Right cardiac atrium (tissue), 5 donors: ENCODE results near the gene TSACC. TPM values are rescaled to one million over a fixed set of nuclear protein-coding genes. Genes with fewer than 3 reads are reported as not detected.
A peak's percentile ranks its signal among the peaks of the same experiment; 100 is the strongest.

Experiments used
- ATAC-seq, 2 donors: fragments of 200-7000 bp; cut with Tn5 transposase; one replicate each; pipeline versions ENCODE4 v1.8.0 to v1.9.1; 2020; ENCODE audit warnings: moderate library complexity in 2 of 2, mild to moderate bottlenecking in 1 of 2
- DNase-seq, 3 donors: peaks; one replicate each; pipeline ENCODE4 v3.0.0-alpha.2; 2020
- H3K27ac ChIP-seq: one replicate; pipeline ENCODE4 v1.5.1; 2013; ENCODE audit warnings: mild to moderate bottlenecking, low read length, control low read depth, moderate library complexity
- H3K27me3 ChIP-seq: one replicate; pipeline ENCODE4 v1.6.1; 2013; ENCODE audit not compliant: control insufficient read depth, insufficient read depth
- H3K4me1 ChIP-seq: one replicate; pipeline ENCODE4 v1.6.1; 2013; ENCODE audit warnings: low read length; ENCODE audit not compliant: control insufficient read depth, insufficient read depth
- H3K4me3 ChIP-seq: one replicate; pipeline ENCODE4 v1.5.1; 2013; ENCODE audit warnings: low read length, control low read depth
- H3K9me3 ChIP-seq: one replicate; pipeline ENCODE4 v1.6.1; 2013; ENCODE audit warnings: low read length; ENCODE audit not compliant: control insufficient read depth
- WGBS: extraction: QIAGEN DNeasy Blood & Tissue Kit; methylation state at CpG from one replicate; pipeline ENCODE4 v1.1.7; 2013; 5-methylcytosine and 5-hydroxymethylcytosine counted together
- intact Hi-C, 4 donors: fragments of 100-400 bp; cut with DNase I; formaldehyde crosslinking; loops; one replicate each; pipeline versions ENCODE4 v1.11.0 to v1.14.0; 2022 to 2023
- long read RNA-seq, 4 donors: library from polyadenylated mRNA; unstranded; transcript quantifications; one replicate each; pipeline ENCODE4 v2.0.0, GENCODE V29; 2020 to 2021
- polyA plus RNA-seq: library from polyadenylated mRNA; stranded (reverse); fragments of 200-250 nt; gene quantifications from one replicate; pipeline ENCODE4 v1.2.3, GENCODE V29; 2013
- total RNA-seq, 4 donors: library from RNA; stranded (reverse); fragmentation: NEBNext Ultra II Directional; extraction: Animal tissue kit (Norgen Biotek cat#: 25700); gene quantifications; one replicate each; pipeline ENCODE4 v1.2.1, GENCODE V29; 2021
- donor health status: healthy with polysubstance abuse.
- donor health status: DM: no; HTN: yes; CAD: no.
- donor health status: DM: no; HTN: no; CAD: no.
- donor health status: DM: no; HTN: yes; CAD: no; lungs with severe emphysema.
- donor health status: DM: yes; HTN: yes; CAD: no.

TSACC gene
- total RNA-seq (not detected), polyA plus RNA-seq (0.38 TPM)
- long read RNA-seq, donor 1 = 0 reads
- long read RNA-seq, donor 2 = 0 reads
- long read RNA-seq, donor 3, partial matches to known transcripts = 0 of 2 reads
- long read RNA-seq, donor 3, other reads (novel, unspliced or antisense) = 2 of 2 reads
- long read RNA-seq, donor 4 = 0 reads

- WGBS = under 1% methylated on average over 47 of the region's 47 CpGs
- peak; percentile 99 to 100 (median 100) for DNase-seq
- intact Hi-C loops = no loop called here
Measured at GRCh38 chr1:156338180-156338976, at the start of gene TSACC, which contains the start of gene CCT3. TSACC (plus strand) TSS chr1:156338526; CDS start chr1:156339758, 1,232 bp downstream. CCT3 (minus strand) TSS chr1:156338292; CDS start chr1:156338184, 108 bp downstream.

GRCh38 chr1:156289857-156290256 lies 48.5 kb upstream of the TSACC start:
- intact Hi-C loops = no loop called here
- no peaks in the 10 kb centered on the region for H3K27me3 ChIP-seq
- H3K9me3 ChIP-seq = no peaks in the 10 kb centered on the region
- ATAC-seq (no peak), DNase-seq (no peak)
- H3K4me3 ChIP-seq = no peak overlapping the region
- H3K4me1 ChIP-seq = peaks cover 2% of the 10 kb centered on the region
- no peak overlapping the region for H3K27ac ChIP-seq

More at GRCh38 chr1:156338180-156338976, at the start of gene TSACC, which contains the start of gene CCT3:
- Histone ChIP-seq H3K27ac (peak within 1 kb of the TSS; percentile 83), H3K27me3 (no peaks in the 10 kb centered on the region), H3K4me3 (peak within 1 kb of the TSS; percentile 87), H3K4me1 (peaks cover 5% of the 10 kb centered on the region), H3K9me3 (no peaks in the 10 kb centered on the region)
- peak; percentile 97 for ATAC-seq

GRCh38 chr1:156291226-156292061 lies 46.9 kb upstream of the TSACC start:
- peak overlapping the region; percentile 37 for H3K27ac ChIP-seq
- H3K9me3 ChIP-seq = no peaks in the 10 kb centered on the region
- H3K27me3 ChIP-seq = no peaks in the 10 kb centered on the region
- H3K4me1 ChIP-seq = peaks cover 3% of the 10 kb centered on the region
- DNase-seq (peak; percentile 94 to 97 (median 97)), ATAC-seq (peak; percentile 96)
- peak overlapping the region; percentile 38 for H3K4me3 ChIP-seq
- intact Hi-C loops = no loop called here
- 10% methylated on average over 37 of the region's 37 CpGs for WGBS

- H3K9me3 ChIP-seq = no peaks in the 10 kb centered on the region
- no peak overlapping the region for H3K4me3 ChIP-seq
- H3K4me1 ChIP-seq = peaks cover 3% of the 10 kb centered on the region
- 90% methylated on average over 8 of the region's 8 CpGs for WGBS
- ATAC-seq (no peak), DNase-seq (no peak)
- no peak overlapping the region for H3K27ac ChIP-seq
- no peaks in the 10 kb centered on the region for H3K27me3 ChIP-seq
- intact Hi-C loops = no loop called here
Measured at GRCh38 chr1:156293098-156293434, 45.3 kb upstream of the TSACC start.

GRCh38 chr1:156293895-156294294 lies 44.4 kb upstream of the TSACC start:
- intact Hi-C loops = no loop called here
- Histone ChIP-seq H3K27ac (no peak overlapping the region), H3K9me3 (no peaks in the 10 kb centered on the region), H3K4me1 (peaks cover 3% of the 10 kb centered on the region), H3K27me3 (no peaks in the 10 kb centered on the region), H3K4me3 (no peak overlapping the region)
- ATAC-seq (no peak), DNase-seq (peak in 1 of 3 donors; percentile 55)
- 90% methylated on average over 9 of the region's 9 CpGs for WGBS

GRCh38 chr1:156295391-156295947 lies 42.9 kb upstream of the TSACC start, which contains the start of gene GLMP:
GLMP (minus strand) TSS chr1:156295679; CDS start chr1:156295645, 34 bp downstream.
- Histone ChIP-seq H3K9me3 (no peaks in the 10 kb centered on the region), H3K27me3 (no peaks in the 10 kb centered on the region), H3K4me1 (peaks cover 3% of the 10 kb centered on the region), H3K27ac (peak within 1 kb of the TSS; percentile 1), H3K4me3 (peak within 1 kb of the TSS; percentile 64)
- WGBS = under 1% methylated on average over 17 of the region's 17 CpGs
- ATAC-seq (peak; percentile 46 to 49), DNase-seq (peak; percentile 75 to 90 (median 83))
- intact Hi-C loops = no loop called here

GRCh38 chr1:156298852-156299357 lies 39.4 kb upstream of the TSACC start, which contains the start of gene VHLL:
VHLL (minus strand) TSS chr1:156299307; CDS start chr1:156299189, 118 bp downstream.
- no peak within 1 kb of the TSS for H3K27ac ChIP-seq
- no peaks in the 10 kb centered on the region for H3K9me3 ChIP-seq
- no peak for DNase-seq
- ATAC-seq = no peak
- 88% methylated on average over 19 of the region's 19 CpGs for WGBS
- intact Hi-C loops = no loop called here
- no peaks in the 10 kb centered on the region for H3K27me3 ChIP-seq
- peaks cover 3% of the 10 kb centered on the region for H3K4me1 ChIP-seq
- H3K4me3 ChIP-seq = no peak within 1 kb of the TSS

GRCh38 chr1:156303241-156303640 lies 35.1 kb upstream of the TSACC start:
- 99% methylated on average over 4 of the region's 4 CpGs for WGBS

GRCh38 chr1:156305215-156305614 lies 33.1 kb upstream of the TSACC start:
- intact Hi-C loops = no loop called here
- H3K27me3 ChIP-seq = no peaks in the 10 kb centered on the region
- WGBS = 74% methylated on average over 2 of the region's 2 CpGs
- no peak overlapping the region for H3K4me3 ChIP-seq
- no peak overlapping the region for H3K27ac ChIP-seq
- DNase-seq (no peak), ATAC-seq (no peak)
- no peaks in the 10 kb centered on the region for H3K9me3 ChIP-seq
- no peaks in the 10 kb centered on the region for H3K4me1 ChIP-seq

More at GRCh38 chr1:156303241-156303640, 35.1 kb upstream of the TSACC start:
- ATAC-seq = no peak
- intact Hi-C loops = no loop called here
- Histone ChIP-seq H3K4me1 (no peaks in the 10 kb centered on the region), H3K27ac (no peak overlapping the region), H3K9me3 (no peaks in the 10 kb centered on the region), H3K4me3 (no peak overlapping the region), H3K27me3 (no peaks in the 10 kb centered on the region)
- no peak for DNase-seq

- H3K9me3 ChIP-seq = no peaks in the 10 kb centered on the region
- no peak overlapping the region for H3K27ac ChIP-seq
- ATAC-seq (no peak), DNase-seq (no peak)
- H3K4me3 ChIP-seq = no peak overlapping the region
- no peaks in the 10 kb centered on the region for H3K4me1 ChIP-seq
- intact Hi-C loops = no loop called here
- H3K27me3 ChIP-seq = no peaks in the 10 kb centered on the region
Measured at GRCh38 chr1:156308078-156308477, 30.2 kb upstream of the TSACC start.
